CD4-positive, alpha-beta T cell treated with Interleukin-15 for 1 hour (primary cell): ENCODE measurements around the gene LNP1.
A peak's percentile ranks its signal among the peaks of the same experiment; 100 is the strongest.

Source experiments
- DNase-seq: peaks from one replicate; pipeline ENCODE4 v3.0.0-alpha.2; 2020

Gene LNP1

DNA sequence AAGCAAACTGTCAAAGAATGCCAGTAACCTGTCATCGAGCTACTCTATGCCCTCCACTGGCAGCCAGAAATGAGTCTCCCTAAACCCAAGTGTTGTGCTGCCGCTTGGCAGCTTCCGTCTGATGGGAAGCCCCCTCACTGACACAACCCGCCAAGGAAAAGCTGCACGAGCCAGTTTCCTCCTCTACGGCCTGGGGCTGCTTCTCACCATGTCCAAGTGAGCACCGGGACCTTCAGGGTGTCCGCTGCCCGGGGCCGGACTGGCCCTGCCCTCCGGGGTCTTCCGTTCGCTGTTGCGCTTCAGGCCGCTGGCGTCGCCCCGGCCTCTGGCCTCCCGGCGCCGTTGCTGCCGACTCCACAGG is 940 bp upstream of the LNP1 start:
- DNase-seq: peak; percentile 21

DNA sequence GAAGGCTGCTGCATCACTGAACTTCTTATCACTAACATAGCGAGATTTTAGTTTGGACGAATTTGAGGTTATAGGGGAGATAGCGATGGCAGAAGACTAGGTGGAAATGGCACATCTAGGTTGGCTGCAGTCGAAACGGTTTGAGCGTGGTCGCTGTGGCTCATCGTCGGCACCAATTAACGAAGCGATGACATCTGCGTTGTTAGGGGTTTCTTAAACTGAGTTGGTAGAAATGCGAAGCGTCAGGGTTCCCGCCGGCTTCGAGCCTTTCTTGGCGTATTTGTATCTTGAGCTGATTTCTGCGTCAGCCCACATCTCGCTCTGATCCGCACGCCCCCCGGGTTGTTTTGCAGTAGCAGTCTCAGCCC is 319 bp downstream of the LNP1 start:
- DNase-seq: peak; percentile 49

- DNase-seq: no peak
These were observed 917 bp downstream of the LNP1 start for GRCh38 chr3:100402256-100402655.

DNA sequence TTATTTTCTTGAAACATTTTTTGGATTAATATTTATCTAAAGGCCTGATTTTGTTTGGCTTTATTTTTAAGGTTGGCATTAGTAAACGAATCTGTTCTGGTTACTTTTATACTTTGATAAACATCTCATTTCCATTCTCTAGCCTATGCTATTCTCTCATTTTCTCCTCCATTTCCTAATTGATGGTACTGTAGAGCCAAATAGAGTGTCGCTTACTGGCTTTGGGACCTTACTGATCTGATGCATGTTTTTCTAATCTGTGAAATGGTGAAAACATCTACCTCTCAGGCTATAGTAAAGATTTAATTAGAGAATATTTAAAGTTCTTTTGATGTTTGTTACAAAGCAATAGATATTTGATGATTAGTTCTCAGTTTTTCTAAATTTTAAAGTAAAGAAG is 1.6 kb downstream of the LNP1 start:
- DNase-seq: no peak

DNA sequence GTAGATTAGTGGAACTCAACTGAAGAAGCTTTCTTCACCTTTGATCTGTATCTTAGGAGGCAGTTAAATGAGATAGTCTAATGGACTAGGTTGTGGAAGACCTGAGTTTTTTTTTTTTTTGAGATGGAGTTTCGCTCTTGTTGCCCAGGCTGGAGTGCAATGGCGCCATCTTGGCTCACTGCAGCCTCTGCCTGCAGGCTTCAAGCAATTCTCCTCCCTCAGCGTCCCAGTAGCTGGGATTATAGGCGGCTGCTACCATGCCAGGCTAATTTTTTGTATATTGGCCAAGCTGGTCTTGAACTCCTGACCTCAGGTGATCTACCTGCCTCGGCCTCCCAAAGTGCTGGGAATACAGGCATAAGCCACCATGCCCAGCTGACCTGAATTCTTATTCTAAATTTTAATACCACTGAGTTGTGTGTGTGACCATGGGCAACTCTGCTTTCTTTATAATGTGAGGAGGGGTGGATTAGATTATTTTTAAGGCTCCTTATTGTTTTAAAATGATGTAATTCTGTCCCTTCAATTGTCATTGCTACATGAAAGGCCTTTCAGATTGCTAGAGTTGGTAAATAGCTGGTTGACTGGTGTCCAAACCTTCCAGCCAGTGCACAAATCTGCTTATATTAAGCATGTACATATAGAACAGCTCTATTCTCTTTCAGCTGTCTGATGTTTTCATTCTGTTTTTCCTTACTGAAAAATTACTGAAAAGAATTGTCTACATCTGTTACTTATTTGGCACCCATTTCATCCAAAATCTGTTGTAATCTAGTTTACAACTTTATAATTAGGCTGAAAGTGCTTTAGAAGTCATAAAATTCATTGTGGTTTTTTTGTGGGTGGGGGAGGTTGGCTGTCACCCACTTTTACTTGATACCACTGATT is 2.3 kb downstream of the LNP1 start:
- no peak for DNase-seq

GRCh38 chr3:100404250-100404548 is 2.9 kb downstream of the LNP1 start:
- no peak for DNase-seq

GRCh38 chr3:100407164-100407563 is 5.8 kb downstream of the LNP1 start:
- no peak for DNase-seq

- no peak for DNase-seq
These were observed 6.7 kb downstream of the LNP1 start for GRCh38 chr3:100407977-100408532.

DNA sequence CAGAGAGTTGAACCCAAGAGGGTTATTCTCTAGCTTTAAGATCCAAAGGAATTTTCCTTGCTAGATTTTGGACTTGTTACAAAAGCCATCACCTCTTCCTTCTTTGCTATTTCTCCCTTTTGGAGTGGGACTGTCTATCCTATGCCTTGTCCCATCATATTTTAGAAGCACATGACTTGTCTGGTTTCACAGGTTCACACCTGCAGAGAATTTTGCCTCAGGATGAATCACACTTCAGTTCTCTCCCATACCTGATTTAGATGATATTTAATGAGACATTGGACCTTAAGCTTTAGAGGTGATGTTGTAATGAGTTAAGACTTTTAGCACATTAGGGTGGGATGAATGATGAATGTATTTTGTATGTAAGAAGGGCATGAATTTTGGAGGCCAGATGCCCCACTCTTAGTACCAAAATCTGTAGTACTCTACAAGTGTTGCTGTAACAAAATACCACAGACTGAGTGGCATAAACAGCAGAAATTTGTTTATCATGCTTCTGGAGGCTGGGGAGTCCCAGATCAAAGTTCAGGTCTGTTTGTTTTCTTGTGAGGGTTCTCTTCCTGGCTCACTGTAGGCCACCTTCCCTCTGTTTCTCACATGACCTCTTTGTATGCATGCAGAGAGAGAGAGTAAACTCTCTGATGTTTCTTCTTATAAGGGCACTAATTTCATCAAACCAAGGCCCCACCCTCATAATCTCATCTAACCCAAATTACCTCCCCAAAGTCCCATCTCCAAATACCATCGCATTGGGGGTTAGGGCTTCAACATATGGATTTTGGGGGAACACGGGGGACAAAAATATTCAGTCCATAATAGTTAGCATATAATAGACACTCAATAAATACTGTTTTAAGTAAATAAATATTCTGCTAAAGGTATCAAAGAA is 10.0 kb downstream of the LNP1 start:
- DNase-seq: no peak

DNA sequence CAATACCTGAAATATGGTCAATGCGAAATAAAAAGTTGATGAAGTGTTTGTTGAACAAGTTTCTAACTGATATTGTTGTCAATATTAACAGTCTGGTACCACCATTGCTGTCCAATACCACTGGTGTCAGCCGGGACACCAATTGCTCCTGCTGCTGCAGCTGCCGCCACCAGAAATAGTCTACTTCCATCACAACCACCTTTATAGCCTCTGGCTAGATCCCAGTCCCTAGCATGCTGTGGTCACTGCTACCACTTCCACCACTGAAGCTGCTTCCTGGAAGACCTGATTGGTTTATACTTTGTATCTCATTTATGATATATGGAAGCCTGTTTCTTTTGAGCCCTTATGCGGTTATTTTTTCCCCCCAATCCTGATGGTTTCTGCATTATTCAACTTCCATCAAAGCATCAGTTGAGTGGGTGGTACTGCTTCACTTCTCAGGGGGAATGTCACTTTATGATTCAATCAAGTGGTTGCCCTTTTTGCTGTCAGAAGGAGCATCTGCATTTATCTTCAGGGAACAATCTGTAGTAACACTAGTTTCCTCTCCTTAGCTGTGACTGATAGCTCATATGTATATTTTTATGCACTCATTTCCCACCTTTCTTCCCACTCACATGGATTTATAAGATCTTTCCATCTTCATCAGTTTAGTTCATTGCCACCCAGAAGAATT is 11.7 kb downstream of the LNP1 start:
- DNase-seq: no peak

- no peak for DNase-seq
These were observed 12.3 kb downstream of the LNP1 start for GRCh38 chr3:100413613-100414012.

- no peak for DNase-seq
These were observed 14.8 kb downstream of the LNP1 start for GRCh38 chr3:100416176-100416575.

- no peak for DNase-seq
These were observed 15.5 kb downstream of the LNP1 start for GRCh38 chr3:100416863-100417262.

GRCh38 chr3:100419406-100419805 is 18.1 kb downstream of the LNP1 start:
- DNase-seq: no peak

GRCh38 chr3:100420885-100421284 is 19.5 kb downstream of the LNP1 start:
- no peak for DNase-seq

DNA sequence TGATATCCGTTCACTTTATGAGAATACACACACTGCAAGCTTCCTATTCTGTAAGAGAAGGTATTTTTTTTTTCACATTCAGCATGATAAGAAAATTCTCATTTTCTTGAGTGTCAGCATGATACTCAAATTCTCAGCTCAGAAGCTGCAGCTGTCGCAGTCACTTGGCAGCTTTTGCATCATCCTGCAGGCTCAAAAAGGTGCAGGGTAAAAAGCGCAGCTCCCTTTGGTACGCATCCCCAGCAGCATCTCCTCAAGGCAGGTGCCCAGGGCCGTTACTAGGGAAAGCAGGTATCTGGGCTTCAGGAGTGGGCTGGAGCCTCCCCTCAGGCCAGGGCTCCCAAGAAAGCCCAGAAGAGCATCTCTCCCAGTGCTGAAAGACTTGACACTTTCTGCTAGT is 22.3 kb downstream of the LNP1 start:
- DNase-seq: no peak

DNA sequence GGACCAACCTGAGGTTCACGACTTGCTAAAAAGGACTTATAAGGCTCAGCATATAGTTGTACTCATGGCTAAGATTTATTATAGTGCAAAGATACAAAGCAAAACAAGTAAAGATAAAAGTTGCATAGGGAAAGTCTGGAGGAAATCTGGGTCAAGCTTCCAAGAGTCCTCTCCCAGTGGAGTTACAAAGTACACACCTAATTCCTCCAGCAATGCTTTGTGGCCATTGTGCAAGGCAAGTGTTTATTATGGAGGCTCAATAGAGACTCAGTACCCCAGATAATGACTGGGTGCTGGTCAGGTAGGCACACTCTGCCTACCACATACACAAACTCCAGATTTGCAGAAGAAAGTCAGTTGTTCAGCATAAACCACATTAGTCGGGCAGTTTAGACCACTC is 22.9 kb downstream of the LNP1 start:
- DNase-seq: no peak

DNA sequence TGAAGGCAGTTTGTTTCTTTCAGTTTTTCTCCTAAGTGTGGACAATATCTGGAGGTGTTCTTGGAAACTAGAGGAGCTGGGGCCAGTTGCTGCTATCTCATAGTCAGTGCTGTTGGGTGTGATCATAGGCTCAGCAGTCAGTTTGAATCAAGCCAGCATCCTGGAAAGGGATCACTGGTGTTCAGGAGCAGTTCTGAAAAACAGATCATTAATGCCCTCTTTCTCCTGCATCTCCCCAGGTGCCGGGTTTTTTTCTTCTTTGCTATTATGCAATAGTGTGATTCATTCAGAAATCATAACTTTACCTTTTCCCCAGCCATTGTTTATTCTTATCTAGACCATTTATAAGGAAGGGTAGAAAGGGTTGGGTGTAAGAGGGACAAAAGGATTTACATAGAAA is 24.0 kb downstream of the LNP1 start:
- DNase-seq: no peak

GRCh38 chr3:100426067-100426682 is 24.8 kb downstream of the LNP1 start:
- DNase-seq: no peak

DNA sequence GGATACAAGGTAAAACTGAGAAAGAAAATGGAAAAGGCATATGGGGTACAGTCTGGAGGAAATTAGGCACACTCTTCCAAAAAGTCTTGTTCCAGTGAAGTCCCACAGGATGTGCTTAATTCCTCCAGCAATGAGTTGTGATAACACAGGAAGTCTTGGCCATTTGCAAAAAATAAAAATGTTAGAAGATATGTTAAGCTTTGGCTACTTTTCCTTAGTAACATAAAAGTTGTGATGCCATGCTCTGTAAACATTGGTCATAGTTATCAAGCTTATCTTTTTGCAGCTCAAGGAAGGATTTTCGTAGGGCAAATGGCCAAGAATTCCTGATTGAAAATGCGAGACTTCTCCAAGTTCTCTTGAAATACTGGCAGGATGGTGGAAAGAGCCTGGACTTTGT is 26.4 kb downstream of the LNP1 start:
- DNase-seq: no peak

- DNase-seq: no peak
These were observed 27.9 kb downstream of the LNP1 start for GRCh38 chr3:100429187-100429716.

GRCh38 chr3:100436951-100437350 is 35.6 kb downstream of the LNP1 start:
- DNase-seq: no peak
